GM23248 (cell line): Measurements from ENCODE around the gene EYA4. TPM values are rescaled to one million over a fixed set of nuclear protein-coding genes. Genes with fewer than 3 reads are reported as not detected.

Source experiments
- DNase-seq: peaks from one replicate; pipeline ENCODE4 v3.0.0-alpha.2; 2015
- H2AFZ ChIP-seq: fragments of 200-600 bp; sonication (generic); 2 replicates; pipeline ENCODE4 v1.6.1; 2016; ENCODE audit warnings: antibody characterized with exemption
- H3F3A ChIP-seq: fragments of 200-600 bp; sonication (generic); 2 replicates; pipeline ENCODE4 v1.6.1; 2016; ENCODE audit warnings: mild to moderate bottlenecking, antibody characterized with exemption, mixed run types; ENCODE audit not compliant: insufficient read depth
- H3K27ac ChIP-seq: fragments of 200-600 bp; sonication (generic); 2 replicates; pipeline ENCODE4 v1.5.1; 2016; ENCODE audit warnings: mild to moderate bottlenecking
- H3K27me3 ChIP-seq: fragments of 200-600 bp; sonication (generic); replicated peaks from 2 replicates; pipeline ENCODE4 v1.6.1; 2016; ENCODE audit warnings: mild to moderate bottlenecking; ENCODE audit not compliant: insufficient read depth
- H3K36me3 ChIP-seq: fragments of 200-600 bp; sonication (generic); 2 replicates; pipeline ENCODE4 v1.6.1; 2016; ENCODE audit warnings: low read depth, mild to moderate bottlenecking
- H3K4me1 ChIP-seq: fragments of 200-600 bp; sonication (generic); 2 replicates; pipeline ENCODE4 v1.6.1; 2016; ENCODE audit warnings: mild to moderate bottlenecking; ENCODE audit not compliant: insufficient read depth
- H3K4me2 ChIP-seq: fragments of 200-600 bp; sonication (generic); one replicate; pipeline ENCODE4 v1.6.1; 2016; ENCODE audit warnings: mild to moderate bottlenecking; ENCODE audit not compliant: unreplicated experiment
- H3K4me3 ChIP-seq: fragments of 200-600 bp; sonication (generic); 2 replicates; pipeline ENCODE4 v1.5.1; 2016; ENCODE audit warnings: mild to moderate bottlenecking
- H3K79me2 ChIP-seq: fragments of 200-600 bp; sonication (generic); 2 replicates; pipeline ENCODE4 v1.6.1; 2016; ENCODE audit warnings: mild to moderate bottlenecking; ENCODE audit not compliant: insufficient read depth
- H3K9ac ChIP-seq: fragments of 200-600 bp; sonication (generic); 2 replicates; pipeline ENCODE4 v1.6.1; 2016; ENCODE audit warnings: mild to moderate bottlenecking
- H3K9me2 ChIP-seq: fragments of 200-600 bp; sonication (generic); 2 replicates; pipeline ENCODE4 v1.6.1; 2016; ENCODE audit warnings: mixed run types, mild to moderate bottlenecking, moderate library complexity; ENCODE audit not compliant: insufficient read depth
- H3K9me3 ChIP-seq: fragments of 200-600 bp; sonication (generic); one replicate; pipeline ENCODE4 v1.6.1; 2017; ENCODE audit warnings: low read depth
- H4K20me1 ChIP-seq: fragments of 200-600 bp; sonication (generic); 2 replicates; pipeline ENCODE4 v1.6.0; 2016; ENCODE audit not compliant: insufficient read depth
- EZH2 ChIP-seq: fragments of 200-600 bp; sonication (generic); IDR thresholded peaks from 2 replicates; pipeline ENCODE4 v1.6.1; 2018; ENCODE audit warnings: antibody characterized with exemption, mild to moderate bottlenecking; ENCODE audit not compliant: insufficient read depth, poor library complexity, severe bottlenecking
- EZH2phosphoT487 ChIP-seq: fragments of 200-600 bp; sonication (generic); IDR thresholded peaks from 2 replicates; pipeline ENCODE4 v1.6.1; 2018; ENCODE audit warnings: antibody characterized with exemption, moderate library complexity, mild to moderate bottlenecking, low read depth; ENCODE audit not compliant: insufficient read depth
- WGBS, 2 experiments: methylation state at CpG; one replicate each; pipeline ENCODE4 v1.1.6; 2015 to 2017; ENCODE audit warnings: low lambda C conversion rate in 2 of 2, low coverage in 1 of 2; ENCODE audit errors: missing lambda C conversion rate in 2 of 2; 5-methylcytosine and 5-hydroxymethylcytosine counted together
- in situ Hi-C: fragments of 300-500 bp; cut with MboI; formaldehyde crosslinking; loops from 2 replicates; pipeline ENCODE4 v1.15.0; 2020
- polyA plus RNA-seq: library from polyadenylated mRNA; unstranded; fragments of >200 nt; fragmentation: Nextera tagmentation; extraction: Ambion mirVana; gene quantifications from 2 replicates; pipeline ENCODE4 v1.2.1, GENCODE V29; 2016
- total RNA-seq: library from RNA; depleted of rRNA; stranded (reverse); fragments of >200 nt; shearing (Covaris generic); gene quantifications from 2 replicates; pipeline ENCODE4 v1.2.3, GENCODE V29; 2014

EYA4 gene
- total and polyA plus RNA-seq, 2 experiments from 2014 or later = not detected

GRCh38 chr6:133358574-133359150 lies 117.5 kb downstream of the EYA4 start:
- Histone ChIP-seq H3K79me2 (no peaks in the 10 kb centered on the region), H3K9me2 (no peaks in the 10 kb centered on the region), H3K4me2 (no peak overlapping the region), H4K20me1 (no peaks in the 10 kb centered on the region), H3K27me3 (no peaks in the 10 kb centered on the region; the same call in 1 of the 2 replicates), H2AFZ (no peak overlapping the region), H3K9me3 (no peaks in the 10 kb centered on the region), H3F3A (no peaks in the 10 kb centered on the region), H3K27ac (no peak overlapping the region), H3K4me1 (no peaks in the 10 kb centered on the region), H3K4me3 (no peak overlapping the region), H3K36me3 (no peaks in the 10 kb centered on the region), H3K9ac (no peak overlapping the region)
- WGBS, 2 experiments = 53 to 58% methylated on average over 5 of the region's 5 CpGs
- in situ Hi-C loops = no loop called here
- TF ChIP-seq EZH2phosphoT487 (no peak), EZH2 (no peak)
- no peak for DNase-seq

- in situ Hi-C loops = no loop called here
- no peak for DNase-seq
- H3K4me1 ChIP-seq = no peaks in the 10 kb centered on the region
- no peaks in the 10 kb centered on the region for H3K9me2 ChIP-seq
- H2AFZ ChIP-seq = no peak overlapping the region
- H3K36me3 ChIP-seq = no peaks in the 10 kb centered on the region
- H4K20me1 ChIP-seq = no peaks in the 10 kb centered on the region
- no peaks in the 10 kb centered on the region; the same call in 1 of the 2 replicates for H3K27me3 ChIP-seq
- H3K4me3 ChIP-seq = no peak overlapping the region
- 24 to 48% methylated on average over 1 of the region's 1 CpG for WGBS, 2 experiments
- no peak overlapping the region for H3K27ac ChIP-seq
- H3K9ac ChIP-seq = no peak overlapping the region
- no peaks in the 10 kb centered on the region for H3K79me2 ChIP-seq
- H3K9me3 ChIP-seq = no peaks in the 10 kb centered on the region
- H3F3A ChIP-seq = no peaks in the 10 kb centered on the region
- TF ChIP-seq EZH2 = no peak
- TF ChIP-seq EZH2phosphoT487 = no peak
- H3K4me2 ChIP-seq = no peak overlapping the region
Observed at GRCh38 chr6:133359256-133359655, 118.1 kb downstream of the EYA4 start.

GRCh38 chr6:133359760-133360159 lies 118.6 kb downstream of the EYA4 start:
- TF ChIP-seq EZH2phosphoT487 (no peak), EZH2 (no peak)
- no peaks in the 10 kb centered on the region for H4K20me1 ChIP-seq
- H3K4me3 ChIP-seq = no peak overlapping the region
- H3K4me2 ChIP-seq = no peak overlapping the region
- 33 to 49% methylated on average over 1 of the region's 1 CpG for WGBS, 2 experiments
- no peaks in the 10 kb centered on the region; the same call in 1 of the 2 replicates for H3K27me3 ChIP-seq
- DNase-seq = no peak
- H3K9me2 ChIP-seq = no peaks in the 10 kb centered on the region
- H3K79me2 ChIP-seq = no peaks in the 10 kb centered on the region
- in situ Hi-C loops = no loop called here
- no peak overlapping the region for H2AFZ ChIP-seq
- H3K9me3 ChIP-seq = no peaks in the 10 kb centered on the region
- no peaks in the 10 kb centered on the region for H3F3A ChIP-seq
- no peaks in the 10 kb centered on the region for H3K4me1 ChIP-seq
- H3K27ac ChIP-seq = no peak overlapping the region
- H3K9ac ChIP-seq = no peak overlapping the region
- H3K36me3 ChIP-seq = no peaks in the 10 kb centered on the region

- Histone ChIP-seq H3K9me2 (no peaks in the 10 kb centered on the region), H3K4me3 (no peak overlapping the region), H3K4me2 (no peak overlapping the region), H3K27me3 (no peaks in the 10 kb centered on the region; the same call in 1 of the 2 replicates), H3K4me1 (no peaks in the 10 kb centered on the region), H2AFZ (no peak overlapping the region), H3K36me3 (no peaks in the 10 kb centered on the region), H3K27ac (no peak overlapping the region), H3K9me3 (no peaks in the 10 kb centered on the region), H3F3A (no peaks in the 10 kb centered on the region), H3K79me2 (no peaks in the 10 kb centered on the region), H3K9ac (no peak overlapping the region), H4K20me1 (no peaks in the 10 kb centered on the region)
- 42 to 45% methylated on average over 5 of the region's 5 CpGs for WGBS, 2 experiments
- no peak for DNase-seq
- in situ Hi-C loops = no loop called here
- no peak for TF ChIP-seq EZH2
- no peak for TF ChIP-seq EZH2phosphoT487
Observed at GRCh38 chr6:133360194-133360593, 119.0 kb downstream of the EYA4 start.

- H3K9me3 ChIP-seq = no peaks in the 10 kb centered on the region
- H3K27me3 ChIP-seq = no peaks in the 10 kb centered on the region; the same call in 1 of the 2 replicates
- DNase-seq = no peak
- TF ChIP-seq EZH2phosphoT487 = no peak
- no peak for TF ChIP-seq EZH2
- no peaks in the 10 kb centered on the region for H3K79me2 ChIP-seq
- H3F3A ChIP-seq = no peaks in the 10 kb centered on the region
- no peak overlapping the region for H3K9ac ChIP-seq
- 59 to 64% methylated on average over 4 of the region's 4 CpGs for whole genome bisulfite sequencing, 2 experiments
- H3K4me1 ChIP-seq = no peaks in the 10 kb centered on the region
- no peaks in the 10 kb centered on the region for H4K20me1 ChIP-seq
- no peak overlapping the region for H3K4me3 ChIP-seq
- no peak overlapping the region for H3K27ac ChIP-seq
- H3K36me3 ChIP-seq = no peaks in the 10 kb centered on the region
- H2AFZ ChIP-seq = no peak overlapping the region
- no peaks in the 10 kb centered on the region for H3K9me2 ChIP-seq
- no peak overlapping the region for H3K4me2 ChIP-seq
- in situ Hi-C loops = no loop called here
Observed at GRCh38 chr6:133362813-133363212, 121.7 kb downstream of the EYA4 start.
